HCEC 1CT (cell line): ENCODE results near the gene TPCN2.

Experiments
- DNase-seq: peaks from one replicate; pipeline ENCODE4 v3.0.0-alpha.2; 2017

The TPCN2 gene

GRCh38 chr11:69010964-69011623 lies 37.6 kb upstream of the TPCN2 start:
- peak; percentile 90 for DNase-seq

DNA sequence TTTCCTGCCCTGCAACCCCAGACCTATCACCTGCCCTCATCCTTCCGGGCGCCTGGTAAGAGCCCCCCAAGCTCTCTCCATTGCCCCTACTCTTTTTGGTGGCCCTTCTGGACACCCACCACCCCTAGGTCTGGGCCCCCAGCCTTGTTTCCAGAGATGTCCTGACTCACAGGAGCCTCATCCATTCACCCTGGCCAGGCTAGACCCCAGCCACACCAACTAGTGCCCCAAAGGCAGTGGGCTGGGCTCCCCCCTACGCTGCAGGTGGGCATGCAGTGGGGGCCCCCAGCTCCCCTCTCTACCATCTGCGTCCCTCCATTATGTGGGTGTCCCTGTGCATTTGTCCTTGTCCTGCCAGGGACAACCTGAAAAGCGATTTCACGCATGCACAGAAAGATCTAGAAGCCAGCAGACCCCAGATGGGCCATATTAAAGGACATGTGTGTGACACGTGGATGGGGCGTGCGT lies 37.1 kb upstream of the TPCN2 start:
- no peak for DNase-seq

DNA sequence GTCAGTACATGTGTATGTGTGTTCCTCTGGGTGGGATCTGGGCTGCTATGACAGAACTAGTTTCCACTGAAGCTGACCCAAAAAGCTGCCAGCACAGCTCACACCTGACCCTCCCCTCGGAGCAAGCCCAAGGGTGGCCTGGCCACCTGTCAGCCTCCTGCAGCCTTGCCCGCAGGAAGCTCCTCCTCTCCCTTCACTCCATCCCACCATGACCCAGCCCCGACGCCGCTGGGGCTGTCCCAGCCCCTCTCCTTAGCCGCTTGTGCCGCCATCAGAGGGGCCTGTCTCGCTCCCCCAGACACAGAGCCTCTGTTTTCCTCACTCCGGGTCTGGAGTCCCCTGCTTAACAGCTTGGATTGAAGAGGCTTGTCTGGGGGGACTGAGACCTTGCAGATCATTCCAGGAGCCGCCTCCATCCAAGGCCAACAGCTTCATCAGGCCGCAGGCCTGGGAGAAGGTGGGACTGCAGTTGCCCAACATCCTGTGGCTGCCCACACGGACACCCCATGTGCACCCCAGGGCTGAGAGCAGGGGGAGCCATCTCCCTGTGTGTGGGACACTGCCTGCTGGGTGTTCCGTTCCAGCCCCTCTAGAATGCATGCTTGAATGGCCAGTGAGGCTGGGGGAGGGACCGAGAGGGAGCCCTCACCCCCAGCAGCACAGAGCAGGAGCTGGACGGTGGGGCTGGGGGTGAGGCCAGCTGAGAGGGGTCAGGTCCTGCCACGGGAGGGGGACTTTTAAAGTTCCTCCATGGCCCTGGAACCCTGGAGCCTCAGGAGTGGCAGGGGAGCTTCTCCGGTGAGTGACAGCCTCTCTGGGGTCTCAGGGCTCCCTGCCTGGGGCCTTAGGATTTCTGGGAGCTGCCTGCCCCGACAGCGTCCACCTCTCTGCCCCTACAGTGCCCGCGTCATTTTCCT lies 36.4 kb upstream of the TPCN2 start:
- peak; percentile 83 for DNase-seq

DNA sequence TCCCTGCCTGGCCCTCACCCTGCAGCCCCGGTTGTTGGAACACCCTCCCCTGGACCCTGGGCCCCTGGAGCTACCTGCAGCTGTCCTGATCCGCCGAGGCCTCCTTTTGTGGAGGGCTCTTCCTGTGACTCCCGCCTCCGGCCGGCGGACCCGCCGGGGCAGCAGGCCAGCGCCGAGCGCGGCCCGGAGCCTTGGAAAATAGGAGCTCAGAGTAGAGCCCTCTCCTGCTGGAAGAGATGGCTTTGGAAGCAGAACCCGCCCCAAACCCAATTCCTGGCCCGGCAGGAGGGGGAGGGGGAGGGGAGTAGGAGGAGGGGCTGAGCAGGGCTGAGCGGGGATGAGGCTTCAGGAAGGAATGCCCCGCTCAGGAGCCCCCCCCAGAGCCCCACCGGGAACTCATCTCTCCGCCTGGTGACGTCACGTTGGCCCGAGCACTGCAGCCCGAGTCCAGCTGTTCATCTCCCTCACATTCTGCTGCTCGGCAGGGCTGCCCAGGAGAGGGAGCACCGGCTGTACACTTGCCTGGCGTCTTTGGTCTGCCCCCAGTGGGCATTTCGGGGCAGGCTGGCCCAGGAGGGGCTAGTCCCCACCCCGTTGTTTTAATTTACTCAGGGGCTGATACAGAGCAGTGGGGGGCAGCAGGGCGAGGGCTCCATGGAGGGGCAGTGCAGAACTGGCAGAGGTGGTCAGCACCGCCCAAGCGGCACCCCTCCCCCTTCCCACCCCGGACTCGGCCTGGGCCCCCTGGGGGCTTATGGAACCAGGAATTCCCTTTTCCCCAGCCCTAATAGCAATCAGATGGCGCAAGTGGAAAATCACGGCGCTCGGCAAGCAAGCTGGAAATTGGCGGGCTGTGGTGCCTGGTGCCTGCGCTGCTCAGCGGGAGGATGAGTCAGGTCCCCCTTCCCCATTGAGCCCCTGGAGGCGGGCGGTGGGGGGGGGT lies 35.5 kb upstream of the TPCN2 start, which contains the start of gene MRGPRF:
Gene MRGPRF, minus strand, starts transcription at position 238 of the 943 bp plus-strand sequence. CDS start 3,345 bp downstream, outside the sequence.
- peak; percentile 95 for DNase-seq

DNA sequence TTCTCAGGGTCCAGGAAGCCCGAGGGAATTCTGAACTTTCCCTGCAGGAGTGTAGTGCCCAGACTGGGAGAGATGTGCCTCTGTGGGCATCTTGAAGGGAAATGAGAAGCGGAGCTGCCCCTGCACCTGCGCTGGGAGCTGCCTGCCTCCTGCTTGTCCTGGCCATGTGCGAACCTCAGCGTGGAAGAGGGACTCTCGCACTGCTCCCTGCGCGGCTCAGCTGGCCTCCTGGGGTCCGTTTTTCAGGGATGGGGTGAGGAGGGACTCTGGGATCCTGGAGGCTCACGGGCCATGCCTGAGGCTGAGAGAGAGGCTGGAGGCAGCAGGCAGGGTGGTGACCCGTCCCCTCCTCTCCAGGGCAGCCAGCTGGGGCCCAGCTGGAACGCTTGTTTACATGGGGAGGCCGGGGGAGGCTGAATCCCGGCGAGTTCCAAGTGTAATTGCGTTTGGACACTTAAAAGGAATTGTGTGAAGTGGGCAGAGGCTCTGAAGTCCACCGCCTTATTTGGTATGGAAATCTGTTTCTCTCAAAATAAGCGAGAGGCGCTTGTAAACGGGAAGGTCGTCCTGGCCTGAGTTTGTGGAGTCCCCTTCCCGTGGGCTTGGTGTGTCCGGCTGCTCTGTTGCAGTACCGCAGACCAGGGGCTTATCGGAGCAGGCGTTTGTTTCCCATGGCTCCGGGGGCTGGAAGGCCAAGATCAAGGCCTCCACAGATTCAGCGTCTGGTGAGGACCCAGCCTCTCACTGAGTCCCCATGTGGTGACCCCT lies 34.5 kb upstream of the TPCN2 start:
- DNase-seq, result peak; percentile 84

DNA sequence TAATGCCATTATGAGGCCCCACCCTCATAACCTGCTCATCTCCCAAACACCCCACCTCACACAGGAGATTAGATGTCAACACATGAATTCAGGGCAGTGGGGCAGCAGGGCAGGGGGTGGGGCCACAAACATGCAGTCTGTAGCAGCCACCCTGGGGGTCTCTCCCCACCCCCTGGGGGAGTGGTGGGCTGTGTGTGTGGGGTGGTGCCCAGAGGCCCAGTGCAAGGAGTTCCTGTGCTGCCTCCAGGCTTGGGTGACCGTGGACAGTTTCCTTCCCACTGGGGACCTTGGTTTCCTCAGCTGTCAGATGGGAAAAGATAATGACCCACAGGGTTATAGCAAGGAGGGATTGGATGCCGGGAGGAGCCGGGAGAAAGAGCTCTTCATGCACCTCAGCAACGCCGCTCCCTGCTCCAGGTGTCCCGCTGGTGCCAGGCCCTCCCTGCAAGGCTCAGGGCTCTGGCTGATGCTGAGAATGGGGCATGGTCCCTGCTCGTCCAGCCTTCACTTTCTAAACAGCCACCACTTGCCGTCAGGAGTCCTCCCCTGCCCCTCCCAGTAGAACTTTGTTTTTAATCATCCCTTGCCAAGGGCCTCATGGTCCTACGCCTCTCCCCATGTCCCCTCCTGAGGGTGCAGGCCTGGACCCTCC lies 33.7 kb upstream of the TPCN2 start:
- DNase-seq, result no peak

DNA sequence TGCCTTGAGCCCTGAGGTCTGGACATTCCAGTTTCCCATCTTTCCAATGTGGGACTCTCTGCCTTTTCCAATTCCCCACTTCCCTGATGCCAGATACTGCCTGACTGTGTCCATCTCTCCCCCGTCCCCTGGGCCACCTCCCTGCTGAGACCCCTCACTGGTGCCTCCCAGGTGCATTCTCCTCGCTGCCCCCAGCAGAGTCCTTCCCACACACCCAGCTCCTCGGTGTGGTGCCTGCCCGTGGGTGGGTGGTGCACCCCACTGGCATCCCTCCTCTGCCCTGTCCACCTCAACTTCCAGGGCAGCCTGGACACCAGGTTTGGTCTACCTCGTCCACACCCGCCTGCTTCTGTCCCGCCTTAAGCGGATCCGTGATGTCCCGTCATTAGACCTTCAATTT lies 30.8 kb upstream of the TPCN2 start:
- no peak for DNase-seq

DNA sequence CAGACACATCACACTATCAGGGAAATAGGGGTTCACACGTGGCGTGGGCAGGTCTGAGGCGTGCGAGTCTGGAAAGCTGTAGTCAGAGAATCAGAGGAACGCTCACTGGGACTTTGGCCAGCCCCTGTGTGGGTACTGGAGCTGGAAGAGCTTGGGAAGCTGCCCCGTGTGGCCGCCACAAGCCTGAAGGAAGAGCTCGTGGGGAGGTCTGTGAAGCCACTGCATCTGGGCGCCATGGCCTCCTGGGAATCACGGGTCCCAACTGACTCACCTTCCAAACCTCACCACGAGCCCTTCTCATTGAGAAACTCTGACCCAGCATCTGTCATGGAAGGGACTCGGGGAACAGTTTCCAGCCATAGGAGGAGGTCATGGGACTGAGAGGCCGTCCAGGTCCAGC lies 29.8 kb upstream of the TPCN2 start:
- DNase-seq, result peak; percentile 30

DNA sequence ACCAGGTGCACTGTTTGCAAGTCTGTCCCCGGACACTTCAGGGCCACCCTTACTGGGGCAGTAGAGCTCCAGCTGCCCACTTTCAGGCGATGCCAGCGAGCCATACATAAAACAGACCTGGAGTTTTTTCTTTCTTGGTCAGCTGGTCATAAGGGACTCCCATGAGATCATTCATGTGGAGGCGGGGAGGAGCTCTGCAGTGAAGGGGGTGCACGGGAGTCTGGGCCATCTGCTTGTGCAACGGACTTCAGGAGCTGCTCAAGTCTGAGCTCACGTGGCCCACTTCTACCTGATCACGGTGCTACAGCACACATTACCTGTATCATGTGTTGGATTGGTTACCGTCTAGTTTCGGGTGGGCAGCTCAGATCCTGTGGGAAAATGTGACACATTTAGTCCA lies 26.5 kb upstream of the TPCN2 start:
- DNase-seq, result no peak

DNA sequence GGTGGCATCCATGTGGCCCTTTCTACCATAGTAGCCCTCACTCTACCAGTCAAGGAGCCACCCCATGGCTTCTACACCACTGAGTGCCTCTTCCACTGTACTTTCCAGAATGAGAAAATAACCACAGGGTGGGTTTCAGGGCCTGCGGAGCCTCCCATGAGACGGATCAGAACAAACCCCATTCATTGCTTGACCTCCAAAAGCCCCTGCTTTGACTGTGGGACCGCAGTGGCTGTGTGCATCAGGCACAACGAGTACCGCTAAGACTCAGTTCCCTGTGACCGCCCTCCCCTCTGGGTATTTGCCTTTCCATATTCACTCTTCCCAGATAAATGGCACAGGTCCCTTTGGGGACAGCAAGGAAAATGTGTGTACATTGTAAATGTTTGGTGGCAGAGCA lies 24.2 kb upstream of the TPCN2 start:
- no peak for DNase-seq

DNA sequence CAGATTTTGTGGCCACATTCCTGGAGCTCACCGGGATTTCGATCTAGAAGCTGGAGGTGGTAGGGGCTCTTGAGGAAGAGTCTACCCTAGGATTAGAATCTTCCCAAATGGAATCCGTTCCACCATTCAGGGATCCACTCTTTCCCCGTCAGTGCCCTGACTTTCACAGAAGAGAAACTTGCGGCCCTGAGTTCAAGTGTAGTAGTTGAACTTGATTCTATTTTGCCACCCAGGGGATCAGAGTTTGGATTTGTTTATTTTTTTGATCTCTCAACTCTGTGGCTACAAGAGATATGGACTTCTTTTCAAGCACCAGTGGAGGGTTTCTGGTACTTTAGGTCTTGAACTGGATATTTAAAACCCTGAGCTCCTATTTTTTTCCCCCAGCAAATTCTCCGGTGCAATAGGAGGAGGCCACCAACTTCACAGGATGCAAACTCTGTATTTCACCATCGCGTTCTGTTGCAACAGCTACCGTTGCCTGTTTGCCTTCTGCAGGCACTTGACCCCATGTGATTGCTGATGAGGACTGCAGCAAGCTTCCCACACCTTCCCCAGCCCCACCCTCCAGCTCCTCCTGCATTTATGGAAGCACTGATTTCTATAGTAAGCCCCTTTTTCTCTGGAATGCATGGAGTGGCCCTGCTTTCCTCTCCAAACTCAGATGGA lies 20.9 kb upstream of the TPCN2 start:
- no peak for DNase-seq

DNA sequence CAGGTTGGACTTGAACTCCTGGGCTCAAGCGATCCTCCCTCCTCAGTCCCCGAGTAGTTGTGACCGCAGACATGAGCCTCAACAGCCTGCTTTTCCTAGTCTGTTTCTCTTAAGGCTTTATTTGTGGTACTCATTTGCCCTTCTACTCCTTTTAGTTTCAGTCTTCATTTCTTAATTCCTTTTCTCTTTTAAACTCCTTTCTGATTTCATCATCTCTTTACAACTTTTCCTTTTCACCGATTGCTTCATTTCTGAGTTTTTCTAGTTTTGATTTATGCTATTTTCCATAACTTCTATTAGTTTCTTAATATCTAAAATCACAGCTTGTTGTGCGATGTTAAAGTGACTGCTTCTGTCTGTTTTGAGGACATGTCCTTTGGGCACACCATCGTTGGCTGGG lies 18.4 kb upstream of the TPCN2 start:
- DNase-seq, result no peak

- no peak for DNase-seq
Measured at GRCh38 chr11:69032833-69033232, 15.9 kb upstream of the TPCN2 start.

DNA sequence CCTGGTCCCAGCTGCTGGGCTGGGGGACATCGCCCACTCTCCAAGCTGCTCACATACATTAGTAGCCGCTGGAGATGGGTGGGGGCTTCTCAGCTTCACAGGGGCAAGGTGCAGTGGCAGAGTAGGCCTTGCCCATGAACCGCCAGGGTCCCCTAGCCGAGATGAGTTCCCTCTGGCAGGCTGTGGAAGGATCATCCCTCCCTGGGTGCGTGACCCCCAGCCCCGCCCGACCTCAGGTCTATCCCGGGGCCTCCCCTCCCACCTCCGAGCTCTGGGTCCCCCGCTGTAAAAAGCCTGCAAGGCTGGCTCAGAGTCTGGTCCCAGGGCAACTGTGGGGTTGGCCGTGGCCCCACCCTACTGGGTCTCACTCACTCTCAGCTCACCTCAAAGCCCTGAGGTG lies 15.3 kb upstream of the TPCN2 start:
- no peak for DNase-seq

DNA sequence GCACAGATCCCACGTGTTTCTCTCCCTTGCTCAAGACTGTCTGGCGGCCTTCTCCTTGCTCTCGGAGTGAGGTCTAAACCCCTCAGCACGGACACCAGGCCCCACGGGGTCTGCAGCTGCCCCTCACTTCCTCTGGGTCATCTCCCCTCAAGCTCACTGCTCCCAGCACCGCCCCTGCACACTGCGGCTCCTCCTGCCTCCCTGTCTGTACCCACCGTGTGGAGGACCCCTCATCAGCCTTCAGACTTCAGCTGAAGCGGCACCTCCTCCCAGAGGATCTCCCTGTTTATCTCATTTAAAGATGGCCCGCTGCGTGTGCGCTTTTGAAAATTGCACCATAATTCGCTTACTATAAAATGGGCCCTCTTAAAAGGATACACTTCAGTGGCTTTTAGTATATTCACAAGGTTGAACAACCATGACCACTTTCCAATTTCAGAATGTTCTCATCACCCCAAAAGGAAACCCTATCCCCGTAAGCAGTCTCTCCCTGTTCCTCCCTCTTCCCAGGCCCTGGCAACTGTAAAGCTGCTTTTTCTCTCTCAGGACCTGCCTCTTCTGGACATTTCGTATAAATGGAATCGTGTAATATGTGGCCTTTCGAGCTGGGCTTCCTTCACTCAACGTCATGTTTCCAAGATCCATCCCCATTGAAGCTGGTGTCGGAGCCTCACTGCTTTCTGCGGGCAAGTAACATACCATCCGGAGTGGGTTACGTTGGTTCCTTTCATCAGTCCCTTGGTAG lies 14.4 kb upstream of the TPCN2 start:
- DNase-seq, result no peak

DNA sequence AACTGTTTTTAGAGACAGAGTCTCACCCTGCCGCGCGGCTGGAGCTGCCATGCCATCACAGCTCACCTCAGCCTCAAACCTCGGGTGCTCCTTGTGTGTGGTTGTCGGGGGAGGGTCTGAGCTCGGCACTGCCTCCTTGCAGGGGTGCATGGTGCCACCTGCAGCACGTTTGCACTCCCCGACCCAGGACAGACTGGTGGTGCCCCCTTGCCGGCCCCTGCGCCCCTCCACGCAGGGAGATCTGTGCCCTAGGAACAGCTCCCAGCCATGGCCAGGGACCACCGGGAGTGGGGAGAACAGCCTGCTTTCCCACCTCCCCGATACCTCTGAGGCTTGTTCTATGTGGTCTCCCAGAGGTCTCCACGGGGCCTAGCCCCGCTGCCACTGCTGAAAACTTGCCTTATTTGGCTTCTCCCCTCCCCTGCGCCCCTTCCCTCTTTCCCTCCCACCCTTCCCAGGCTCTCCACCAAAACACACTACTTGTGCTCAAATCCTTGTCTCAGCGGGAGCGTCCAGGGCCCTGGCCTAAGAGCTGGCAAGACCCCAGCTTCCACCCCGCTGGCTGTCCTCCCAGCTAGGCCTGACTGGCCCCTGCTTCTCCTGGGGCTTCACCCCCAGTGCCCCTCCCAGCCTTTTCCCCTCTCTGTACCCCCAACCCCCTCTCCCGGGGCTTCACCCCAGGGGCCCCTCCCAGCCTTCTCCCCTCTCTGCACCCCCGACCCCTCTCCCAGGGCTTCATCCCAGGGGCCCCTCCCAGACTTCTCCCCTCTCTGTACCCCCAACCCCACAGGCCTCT lies 13.4 kb upstream of the TPCN2 start:
- DNase-seq, result no peak

DNA sequence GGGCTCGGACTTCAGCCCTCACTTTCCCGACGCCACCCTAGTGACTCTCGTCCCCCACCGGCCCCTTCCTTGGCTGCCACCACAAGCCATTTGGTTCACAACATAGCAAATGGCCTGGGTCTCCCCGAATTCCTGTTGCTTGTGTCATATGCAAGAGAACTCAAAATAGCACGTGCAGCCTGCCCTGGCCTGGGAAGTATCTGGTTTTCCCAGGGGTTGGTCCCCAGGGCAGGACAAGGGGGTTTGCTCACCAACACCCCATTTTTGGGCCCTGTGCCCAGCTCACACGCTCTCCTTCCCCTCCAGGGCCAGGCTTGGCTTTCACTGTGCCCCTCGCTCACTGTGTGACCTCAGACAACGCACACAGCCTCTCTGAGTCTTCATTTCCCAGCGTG lies 12.8 kb upstream of the TPCN2 start:
- DNase-seq, result no peak

GRCh38 chr11:69037074-69037473 lies 11.7 kb upstream of the TPCN2 start:
- DNase-seq, result no peak

GRCh38 chr11:69037544-69037943 lies 11.2 kb upstream of the TPCN2 start:
- DNase-seq, result no peak
